H1 (cell line): ENCODE results near the gene TRAPPC12. TPM values are rescaled to one million over a fixed set of nuclear protein-coding genes. Genes with fewer than 3 reads are reported as not detected.

Experiments used
- CTCF ChIA-PET: fragments of 300-600 bp; sonication (Branson Sonifier 250); formaldehyde crosslinking; loops from one replicate; lab custom pipeline; 2021; ENCODE audit not compliant: partially characterized antibody; lab: Charles Lee
- POLR2A ChIA-PET: fragments of 300-600 bp; sonication (Branson Sonifier 250); formaldehyde crosslinking; loops from one replicate; lab custom pipeline; 2021; ENCODE audit warnings: inconsistent platforms; ENCODE audit not compliant: partially characterized antibody; lab: Charles Lee
- DNase-seq, 2 experiments: peaks; one replicate each; pipeline versions ENCODE4 v3.0.0 to v3.0.0-alpha.2; 2010 to 2022; ENCODE audit warnings: low spot score in 2 of 2, low read depth in 1 of 2, mixed read lengths in 1 of 2
- FAIRE-seq: peaks from 2 replicates; lab custom pipeline; 2011; peaks lifted over from hg19 to GRCh38; lab: Jason Lieb, UNC
- H2AFZ ChIP-seq: 2 replicates; pipeline ENCODE4 v1.8.1; 2012; ENCODE audit warnings: low read length, inconsistent platforms
- H2AK5ac ChIP-seq: 2 replicates; pipeline ENCODE4 v1.6.1; 2013; ENCODE audit warnings: low read depth, low read length
- H2BK120ac ChIP-seq: replicated peaks from 2 replicates; pipeline ENCODE3; 2013; ENCODE audit warnings: low read depth, low read length, inconsistent platforms
- H2BK12ac ChIP-seq: 2 replicates; pipeline ENCODE4 v1.6.1; 2013; ENCODE audit warnings: low read depth, low read length
- H2BK15ac ChIP-seq: 2 replicates; pipeline ENCODE4 v1.6.1; 2013; ENCODE audit warnings: low read length
- H2BK20ac ChIP-seq: 2 replicates; pipeline ENCODE4 v1.6.1; 2013; ENCODE audit warnings: low read length
- H2BK5ac ChIP-seq: 2 replicates; pipeline ENCODE4 v1.6.1; 2013; ENCODE audit warnings: low read depth, low read length
- H3K14ac ChIP-seq: 2 replicates; pipeline ENCODE4 v1.6.1; 2013; ENCODE audit warnings: inconsistent platforms; ENCODE audit not compliant: insufficient read length
- H3K18ac ChIP-seq: 2 replicates; pipeline ENCODE4 v1.6.1; 2013; ENCODE audit warnings: low read length; ENCODE audit errors: extremely low read depth
- H3K23ac ChIP-seq: 2 replicates; pipeline ENCODE4 v1.6.1; 2013; ENCODE audit warnings: inconsistent platforms; ENCODE audit not compliant: insufficient read length
- H3K23me2 ChIP-seq: 2 replicates; pipeline ENCODE4 v1.6.1; 2013; ENCODE audit warnings: low read depth, low read length
- H3K27ac ChIP-seq: 2 replicates; pipeline ENCODE4 v1.6.1; 2011; ENCODE audit warnings: low read depth, low read length, inconsistent platforms
- H3K27me3 ChIP-seq, 4 experiments: replicated peaks in 1 of 4; 1 replicate in 1 of 4; 2 replicates in 3 of 4; pipeline versions ENCODE4 v1.6.1 to v1.8.1; 2011 to 2013; ENCODE audit warnings: low read length in 3 of 4, mild to moderate bottlenecking in 3 of 4, inconsistent platforms in 2 of 4, mixed read lengths in 2 of 4, moderate library complexity in 1 of 4; ENCODE audit not compliant: control insufficient read depth in 3 of 4, insufficient read depth in 3 of 4; ENCODE audit errors: extremely low read depth in 1 of 4
- H3K36me3 ChIP-seq, 4 experiments: 2 replicates each; pipeline versions ENCODE4 v1.6.1 to v1.8.1; 2011 to 2013; ENCODE audit warnings: mild to moderate bottlenecking in 4 of 4, low read length in 3 of 4, moderate library complexity in 2 of 4, control low read depth in 1 of 4, inconsistent platforms in 1 of 4; ENCODE audit not compliant: insufficient read depth in 4 of 4, control insufficient read depth in 2 of 4
- H3K4ac ChIP-seq: replicated peaks from 2 replicates; pipeline ENCODE3; 2013; ENCODE audit warnings: low read length, low read depth, mixed read lengths, inconsistent platforms; ENCODE audit not compliant: insufficient read length
- H3K4me1 ChIP-seq, 4 experiments: replicated peaks in 1 of 4; 1 replicate in 1 of 4; 2 replicates in 3 of 4; pipeline versions ENCODE4 v1.6.1 to v1.8.1; 2011 to 2013; ENCODE audit warnings: low read length in 3 of 4, inconsistent platforms in 2 of 4, mixed read lengths in 1 of 4; ENCODE audit not compliant: insufficient read depth in 4 of 4, control insufficient read depth in 3 of 4
- H3K4me2 ChIP-seq, 2 experiments: 2 replicates each; pipeline versions ENCODE4 v1.6.1 to v1.8.1; 2011 to 2013; ENCODE audit warnings: low read depth in 2 of 2, low read length in 2 of 2, control low read depth in 1 of 2, inconsistent platforms in 1 of 2, mild to moderate bottlenecking in 1 of 2; ENCODE audit not compliant: insufficient read depth in 1 of 2
- H3K4me3 ChIP-seq, 4 experiments: fragments of 200-600, 300-600 bp in 1 of 4; sonication (generic), shearing (Covaris generic), sonication (Bioruptor Twin) in 1 of 4; 2 replicates each; pipeline versions ENCODE4 v1.5.1 to v1.8.1; 2011 to 2016; ENCODE audit warnings: low read length in 4 of 4, low read depth in 3 of 4, control low read depth in 2 of 4, inconsistent platforms in 2 of 4, mild to moderate bottlenecking in 2 of 4, mixed read lengths in 1 of 4, moderate library complexity in 1 of 4; ENCODE audit not compliant: insufficient read depth in 2 of 4; ENCODE audit errors: extremely low read depth in 1 of 4
- H3K56ac ChIP-seq: replicated peaks from 2 replicates; pipeline ENCODE3; 2013; ENCODE audit warnings: low read depth, mild to moderate bottlenecking, mixed read lengths, low read length, inconsistent platforms; ENCODE audit not compliant: insufficient read length
- H3K79me1 ChIP-seq: 2 replicates; pipeline ENCODE4 v1.6.1; 2013; ENCODE audit warnings: low read depth, low read length, control low read depth
- H3K79me2 ChIP-seq, 2 experiments: 2 replicates each; pipeline versions ENCODE4 v1.6.1 to v1.8.1; 2012 to 2013; ENCODE audit warnings: low read length in 2 of 2, mild to moderate bottlenecking in 2 of 2, inconsistent platforms in 1 of 2; ENCODE audit not compliant: insufficient read depth in 2 of 2, control insufficient read depth in 1 of 2
- H3K9ac ChIP-seq, 4 experiments: replicated peaks in 1 of 4; 1 replicate in 1 of 4; 2 replicates in 3 of 4; pipeline versions ENCODE4 v1.6.1 to v1.8.1; 2011 to 2013; ENCODE audit warnings: low read depth in 3 of 4, low read length in 3 of 4, control low read depth in 2 of 4, mild to moderate bottlenecking in 2 of 4, moderate library complexity in 2 of 4, inconsistent platforms in 1 of 4; ENCODE audit errors: extremely low read depth in 1 of 4
- H3K9me3 ChIP-seq, 2 experiments: 2 replicates each; pipeline versions ENCODE4 v1.6.1 to v1.8.1; 2012 to 2013; ENCODE audit warnings: mild to moderate bottlenecking in 2 of 2, moderate library complexity in 2 of 2, control low read depth in 1 of 2, inconsistent platforms in 1 of 2, low read depth in 1 of 2, low read length in 1 of 2, mixed read lengths in 1 of 2; ENCODE audit not compliant: insufficient read depth in 2 of 2
- H4K20me1 ChIP-seq, 2 experiments: replicated peaks in 1 of 2; 2 replicates each; pipeline versions ENCODE3 to v1.8.1; 2011 to 2013; ENCODE audit warnings: inconsistent platforms in 2 of 2, low read length in 2 of 2, mild to moderate bottlenecking in 1 of 2; ENCODE audit not compliant: insufficient read depth in 2 of 2, control insufficient read depth in 1 of 2
- H4K5ac ChIP-seq: 2 replicates; pipeline ENCODE4 v1.6.1; 2013; ENCODE audit warnings: low read length, low read depth, mixed read lengths, inconsistent platforms; ENCODE audit not compliant: insufficient read length
- H4K8ac ChIP-seq: 2 replicates; pipeline ENCODE4 v1.8.0; 2013; ENCODE audit warnings: mild to moderate bottlenecking, moderate library complexity, low read length, inconsistent platforms; ENCODE audit not compliant: insufficient read depth; ENCODE audit errors: extremely low read depth
- H4K91ac ChIP-seq: replicated peaks from 2 replicates; pipeline ENCODE3; 2013; ENCODE audit warnings: low read length, mixed read lengths, inconsistent platforms; ENCODE audit not compliant: insufficient read length
- EZH2 ChIP-seq: fragments of 200-600 bp; sonication (generic); IDR thresholded peaks from 2 replicates; pipeline ENCODE4 v1.7.1; 2012; ENCODE audit warnings: low read depth, mild to moderate bottlenecking, moderate library complexity, low read length, inconsistent platforms; ENCODE audit not compliant: severe bottlenecking
- KDM5A ChIP-seq: fragments of 200-600 bp; IDR thresholded peaks from 2 replicates; pipeline ENCODE4 v1.7.1; 2012; ENCODE audit warnings: mild to moderate bottlenecking, low read length, inconsistent platforms, mixed read lengths
- POU5F1 ChIP-seq: IDR thresholded peaks from 2 replicates; pipeline ENCODE4 v1.6.1; 2011; ENCODE audit warnings: low read depth, mild to moderate bottlenecking, low read length, moderate library complexity
- WGBS, 2 experiments: shearing (Covaris generic) in 1 of 2; methylation state at CpG; one replicate each; pipeline versions ENCODE4 v1.1.6 to v1.1.7; 2013 to 2015; ENCODE audit warnings: low lambda C conversion rate in 2 of 2, mixed read lengths in 2 of 2, inconsistent platforms in 1 of 2, low coverage in 1 of 2, missing lambda C conversion rate in 1 of 2; ENCODE audit not compliant: insufficient replicate concordance in 2 of 2, insufficient coverage in 1 of 2, insufficient read length in 1 of 2; ENCODE audit errors: extremely low coverage in 1 of 2, missing lambda C conversion rate in 1 of 2; 5-methylcytosine and 5-hydroxymethylcytosine counted together
- polyA plus RNA-seq, 7 experiments: library from polyadenylated mRNA; depleted of rRNA in 3 of 7; stranded (reverse) in 5 of 7; unstranded in 2 of 7; fragments of >200 nt in 5 of 7; fragments of 200-250 nt in 2 of 7; gene quantifications; 1 replicate in 5 of 7; 2 replicates in 1 of 7; 4 replicates in 1 of 7; pipeline versions ENCODE4 v1.2.1 to v1.2.3, GENCODE V29; 2011 to 2013; ENCODE audit warnings: missing spikeins in 2 of 7, mixed read lengths in 2 of 7
- total RNA-seq: library from RNA; stranded (reverse); fragmentation: NEBNext Ultra II Directional; extraction: Animal tissue kit (Norgen Biotek cat#: 25700); gene quantifications from 2 replicates; pipeline ENCODE4 v1.2.1, GENCODE V29; 2021

TRAPPC12 gene
- total and polyA plus RNA-seq, 2 of the 8 experiments (the other 6 are each of a cell fraction or from before 2014, with no cell fraction given) = 35.0 to 67.3 TPM

DNA sequence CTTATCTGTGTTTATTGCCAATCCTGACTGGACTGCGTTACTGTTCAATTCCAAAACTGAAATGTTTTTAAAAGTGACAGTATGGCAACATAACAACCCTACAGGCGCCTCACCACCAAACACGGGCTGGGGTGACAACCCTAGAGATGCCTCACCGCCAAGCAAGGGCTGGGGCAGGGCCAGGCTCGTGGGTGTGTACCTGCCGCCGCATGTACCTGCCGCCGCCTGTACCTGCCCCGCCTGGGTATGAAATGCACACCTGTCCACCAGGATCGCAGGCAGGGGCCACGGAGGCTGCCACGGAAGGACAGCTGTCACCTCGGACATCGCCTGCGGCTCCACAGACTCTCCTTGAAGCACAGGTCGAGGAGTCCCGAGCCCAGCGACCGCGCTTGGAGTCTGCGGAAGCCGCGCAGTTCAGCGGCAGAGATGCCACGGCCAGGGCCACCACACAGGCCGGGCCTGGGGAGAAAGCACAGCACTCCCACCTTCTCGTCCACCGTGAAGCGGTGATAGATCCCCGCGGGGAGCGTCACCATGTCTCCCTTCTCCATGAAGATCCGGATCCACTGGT is 120.9 kb downstream of the TRAPPC12 start:
- peaks cover 0 to 2% of the 10 kb centered on the region in 2 experiments for H4K20me1 ChIP-seq
- H3K23ac ChIP-seq = no peak overlapping the region
- H2BK120ac ChIP-seq = no peak overlapping the region
- H3K36me3 ChIP-seq = peaks cover 2 to 11% (median 3%) of the 10 kb centered on the region in 4 experiments; a peak in 3 of 8 replicates
- H3K27ac ChIP-seq = no peak overlapping the region
- no peak overlapping the region for H4K8ac ChIP-seq
- H3K14ac ChIP-seq = no peak overlapping the region
- H3K4me1 ChIP-seq = no peaks in the 10 kb centered on the region
- H3K79me1 ChIP-seq = no peaks in the 10 kb centered on the region; the same call in 1 of the 2 replicates
- H2BK20ac ChIP-seq = no peak overlapping the region
- no peaks in the 10 kb centered on the region for H3K27me3 ChIP-seq
- ChIA-PET POLR2A (interaction anchor here (1.0 kb wide), 1 partner anchor 55 kb away, joined by 3 read pairs; no protein-coding TSS in a partner anchor), CTCF (interaction anchor here (1.1 kb wide), 1 partner anchor 76 kb away, joined by 3 read pairs; no protein-coding TSS in a partner anchor)
- DNase-seq = no peak
- H3K4me2 ChIP-seq = no peak overlapping the region
- H3K18ac ChIP-seq = no peak overlapping the region
- H4K91ac ChIP-seq = no peak overlapping the region
- H3K4ac ChIP-seq = no peak overlapping the region
- FAIRE-seq = no peak
- 92% methylated on average over 32 of the region's 34 CpGs; no CpG with 5 or more reads in 1 of the 2 experiments for WGBS, 2 experiments
- no peak overlapping the region for H2AK5ac ChIP-seq
- H2BK5ac ChIP-seq = no peak overlapping the region
- no peak overlapping the region for H3K4me3 ChIP-seq
- H3K79me2 ChIP-seq = no peaks in the 10 kb centered on the region; a peak in 1 of 4 replicates
- no peak overlapping the region for H2BK12ac ChIP-seq
- no peak overlapping the region for H2BK15ac ChIP-seq
- H4K5ac ChIP-seq = no peak overlapping the region
- H3K56ac ChIP-seq = no peak overlapping the region
- H2AFZ ChIP-seq = no peak overlapping the region
- H3K9me3 ChIP-seq = no peaks in the 10 kb centered on the region
- TF ChIP-seq EZH2 (no peak), POU5F1 (no peak), KDM5A (no peak)
- no peak overlapping the region for H3K9ac ChIP-seq
- peaks cover 2% of the 10 kb centered on the region; the same call in 1 of the 2 replicates for H3K23me2 ChIP-seq
